HG02678 (cell line): Measurements from ENCODE around the gene RASAL1.

Experiments
- ATAC-seq: cut with Tn5 transposase; IDR thresholded peaks from one replicate; pipeline ENCODE4 v1.9.1; 2021; ENCODE audit warnings: mild to moderate bottlenecking, moderate library complexity; ENCODE audit not compliant: unreplicated experiment

Gene RASAL1

DNA sequence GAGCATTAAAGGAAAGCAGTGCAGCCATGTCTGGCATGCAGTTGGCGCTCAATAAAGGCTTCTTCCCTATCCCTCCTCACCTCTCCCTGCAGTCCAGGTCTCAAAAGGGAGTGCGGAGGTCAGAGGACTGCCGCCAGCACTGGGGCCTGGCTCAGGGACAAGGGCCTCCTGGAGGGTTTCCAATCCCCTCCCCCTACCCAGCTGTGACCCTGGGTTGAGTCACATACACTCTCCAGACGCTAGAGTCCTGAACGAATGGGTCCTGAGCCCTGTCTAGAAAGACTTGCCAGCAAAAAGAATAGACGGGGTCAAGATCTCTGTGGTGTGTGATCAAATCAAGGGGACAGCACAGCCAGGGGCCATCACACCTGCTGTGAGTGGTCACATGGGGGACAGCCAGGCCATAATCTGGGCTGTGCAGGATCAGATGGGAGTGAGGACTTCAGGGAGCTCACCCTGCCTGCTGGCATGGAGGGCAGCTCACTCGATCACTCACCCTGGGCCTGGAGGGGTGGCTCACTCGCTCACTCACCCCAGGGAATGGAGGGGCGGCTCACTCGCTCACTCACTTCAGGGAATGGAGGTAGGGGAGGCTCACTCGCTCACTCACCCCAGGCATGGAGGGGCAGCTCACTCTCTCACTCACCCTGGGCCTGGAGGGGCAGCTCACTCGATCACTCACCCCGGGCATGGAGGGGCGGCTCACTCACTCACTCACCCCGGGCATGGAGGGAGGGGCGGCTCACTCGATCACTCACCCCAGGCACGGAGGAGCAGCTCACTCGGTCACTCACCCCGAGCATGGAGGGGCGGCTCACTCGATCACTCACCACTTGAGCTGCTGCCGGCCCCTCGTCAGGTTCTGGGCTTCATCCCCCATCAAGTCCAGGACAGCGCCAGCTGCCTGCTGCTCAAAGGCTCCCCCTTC is 26.8 kb upstream of the RASAL1 start:
- no peak for ATAC-seq

- ATAC-seq: no peak
Measured at GRCh38 chr12:113161415-113162016, 26.0 kb upstream of the RASAL1 start.

DNA sequence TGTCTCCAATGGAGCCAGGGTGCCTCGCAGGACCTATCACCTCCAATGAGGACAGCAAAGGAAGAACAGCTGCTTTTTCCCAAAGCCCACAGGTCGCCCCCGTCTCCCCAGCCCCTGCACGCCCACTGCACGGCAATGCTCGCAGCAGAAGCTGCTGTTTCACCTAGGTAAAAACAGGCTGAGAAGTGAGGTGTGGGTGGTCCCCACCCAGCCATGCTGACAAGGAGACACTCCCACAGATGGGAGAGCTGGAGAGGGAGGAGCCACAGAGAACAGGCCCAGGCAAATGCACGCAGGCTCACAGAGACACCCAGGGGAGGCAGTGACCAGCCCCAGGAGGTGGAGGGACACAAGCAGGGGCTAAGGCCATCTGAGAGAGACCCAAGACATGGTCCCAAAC is 24.4 kb upstream of the RASAL1 start:
- ATAC-seq: no peak

- no peak for ATAC-seq
Measured at GRCh38 chr12:113158439-113159203, 23.1 kb upstream of the RASAL1 start.

DNA sequence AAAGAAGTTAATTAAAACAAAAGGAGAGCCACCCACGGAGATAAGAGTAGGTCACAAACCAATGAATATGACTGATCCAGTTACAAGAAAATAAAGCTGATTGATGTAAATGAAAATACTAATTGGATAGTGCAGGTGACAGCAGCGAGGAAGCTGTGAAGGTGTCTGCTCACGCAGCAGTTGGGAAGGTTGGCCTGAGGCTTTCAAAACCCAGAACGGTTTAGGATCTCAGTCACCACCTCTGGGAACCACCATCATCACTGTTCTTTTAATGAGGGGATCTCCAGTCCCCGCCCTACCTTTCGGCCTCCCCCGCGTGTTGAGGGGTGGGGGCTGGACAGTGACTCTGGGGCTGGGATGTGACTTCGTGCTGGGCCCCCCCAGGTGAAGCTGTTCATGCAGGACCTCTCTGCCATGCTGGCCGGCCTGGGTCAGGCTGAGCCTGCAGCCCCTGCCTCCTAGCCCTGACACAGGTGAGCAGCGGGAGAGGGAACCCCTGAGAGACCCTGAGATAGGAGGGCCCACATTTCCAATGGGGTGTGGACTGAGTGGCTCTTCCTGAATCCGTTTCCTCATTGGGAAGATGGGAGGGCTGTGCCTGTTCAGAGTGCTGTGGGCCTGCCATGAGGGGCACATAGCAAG is 21.8 kb upstream of the RASAL1 start:
- no peak for ATAC-seq

GRCh38 chr12:113155646-113156045 is 20.1 kb upstream of the RASAL1 start:
- ATAC-seq: no peak

DNA sequence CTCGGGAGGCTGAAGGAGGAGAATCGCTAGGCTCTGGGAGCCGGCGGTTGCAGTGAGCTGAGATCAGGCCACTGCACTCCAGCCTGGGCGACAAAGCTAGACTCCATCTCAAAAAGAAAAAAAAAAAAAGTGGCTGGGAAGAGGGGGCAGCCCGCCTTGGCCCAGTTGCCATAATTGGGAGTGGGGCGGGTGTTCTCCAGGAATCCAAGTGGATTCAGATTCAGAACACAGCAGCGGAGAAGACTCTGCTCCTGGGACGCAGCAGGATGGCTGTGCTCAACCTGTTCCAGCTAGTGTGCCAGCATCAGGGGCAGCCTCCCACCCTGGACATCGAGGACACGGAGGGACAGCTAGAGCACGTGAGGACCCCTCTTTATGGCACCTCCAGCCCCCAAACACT is 19.5 kb upstream of the RASAL1 start:
- ATAC-seq: no peak

DNA sequence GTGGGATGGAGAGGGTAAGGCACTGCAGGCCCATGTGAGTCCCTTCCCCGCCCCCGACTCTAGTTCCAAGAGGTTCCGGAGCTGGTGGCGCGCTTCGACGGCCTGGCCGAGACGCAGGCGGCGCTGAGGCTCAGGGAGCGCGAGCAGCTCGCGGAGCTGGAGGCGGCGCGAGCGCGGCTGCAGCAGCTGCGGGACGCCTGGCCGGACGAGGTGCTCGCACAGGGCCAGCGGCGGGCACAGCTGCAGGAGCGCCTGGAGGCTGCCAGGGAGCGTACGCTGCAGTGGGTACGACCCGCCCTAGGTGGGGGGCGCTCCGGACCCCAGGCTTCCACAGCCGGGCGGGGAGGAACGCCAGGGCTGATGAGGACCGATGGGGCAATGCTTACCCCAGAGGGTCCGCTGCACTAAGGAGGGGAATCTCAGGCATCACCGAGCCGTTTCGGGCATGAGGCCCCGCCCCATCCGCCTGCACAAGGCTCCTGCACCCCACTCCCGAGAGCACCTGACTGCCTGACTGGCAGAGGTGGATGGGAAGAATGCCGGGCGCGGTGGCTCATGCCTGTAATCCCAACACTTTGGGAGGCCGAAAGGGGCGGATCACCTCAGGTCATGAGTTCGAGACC is 18.9 kb upstream of the RASAL1 start:
- no peak for ATAC-seq

- ATAC-seq: peak; percentile 63
Measured at GRCh38 chr12:113152835-113153814, 17.6 kb upstream of the RASAL1 start.

DNA sequence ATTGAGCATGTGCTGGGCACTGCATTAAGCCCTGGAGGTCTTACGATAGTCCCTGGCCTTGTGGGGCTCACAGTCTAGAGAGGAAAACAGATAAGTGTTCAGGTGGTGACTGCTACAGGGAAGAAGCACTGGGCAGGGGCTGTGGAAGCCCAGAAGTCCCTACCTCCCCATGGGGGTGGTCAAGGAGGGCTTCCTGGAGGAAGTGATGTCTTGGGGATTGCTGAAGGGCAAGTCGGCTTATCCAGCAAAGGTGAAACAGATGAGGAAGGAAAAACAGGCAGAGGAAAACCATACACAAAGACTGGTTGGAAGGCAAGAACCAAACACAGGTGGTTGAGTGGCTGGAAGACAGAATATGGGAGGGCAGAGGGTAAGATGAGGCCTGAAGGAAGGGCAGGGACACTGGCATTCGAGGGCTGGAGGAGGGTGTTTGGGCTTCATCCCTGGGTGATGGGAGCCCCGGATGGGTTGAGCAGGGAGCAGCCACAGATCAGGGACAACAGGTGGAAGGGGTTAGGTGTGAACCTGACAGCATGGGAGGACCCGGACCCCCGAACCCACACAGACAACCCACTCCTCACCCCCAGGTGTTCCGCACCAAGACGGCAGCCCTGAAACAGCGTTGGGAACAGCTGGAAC is 16.8 kb upstream of the RASAL1 start:
- no peak for ATAC-seq

DNA sequence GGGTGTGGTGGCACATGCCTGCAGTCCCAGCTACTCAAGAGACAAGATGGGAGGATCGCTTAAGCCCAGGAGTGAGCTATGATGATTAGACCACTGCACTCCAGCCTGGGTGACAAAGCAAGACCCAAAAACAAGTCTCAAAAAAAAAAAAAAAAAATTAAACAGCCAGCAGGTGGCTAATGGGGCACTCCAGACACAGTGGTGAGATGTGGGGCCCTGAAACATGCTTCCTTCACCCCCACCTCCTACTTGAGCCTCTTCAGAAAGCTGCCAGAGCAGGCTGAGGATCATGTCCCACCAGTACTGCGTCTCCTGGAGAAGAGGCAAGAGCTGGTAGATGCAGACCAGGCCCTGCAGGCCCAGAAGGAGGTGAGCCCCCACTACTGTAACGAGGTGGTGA is 16.1 kb upstream of the RASAL1 start:
- ATAC-seq: no peak

GRCh38 chr12:113149361-113150150 is 14.0 kb upstream of the RASAL1 start, which contains the start of gene CFAP73:
Gene CFAP73 (plus strand): TSS chr12:113149724. CDS start chr12:113149858, 134 bp downstream.
- ATAC-seq: no peak

DNA sequence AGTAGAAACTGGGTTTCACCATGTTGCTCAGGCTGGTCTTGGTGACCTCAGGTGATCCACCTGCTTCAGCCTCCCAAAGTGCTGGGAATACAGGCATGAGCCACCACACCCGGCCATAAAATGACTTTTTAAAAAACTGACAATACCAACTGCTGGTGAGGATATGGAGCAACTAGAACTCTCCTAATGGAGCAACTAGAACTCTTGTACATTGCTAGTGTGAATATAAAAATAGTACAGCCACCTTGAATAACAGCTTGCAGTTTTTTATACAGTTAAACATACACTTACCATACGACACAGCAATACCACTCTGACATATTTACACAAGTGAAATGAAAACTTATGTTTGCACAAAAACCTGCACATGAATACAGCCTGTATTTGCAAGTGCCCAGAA is 11.4 kb upstream of the RASAL1 start:
- ATAC-seq: no peak

DNA sequence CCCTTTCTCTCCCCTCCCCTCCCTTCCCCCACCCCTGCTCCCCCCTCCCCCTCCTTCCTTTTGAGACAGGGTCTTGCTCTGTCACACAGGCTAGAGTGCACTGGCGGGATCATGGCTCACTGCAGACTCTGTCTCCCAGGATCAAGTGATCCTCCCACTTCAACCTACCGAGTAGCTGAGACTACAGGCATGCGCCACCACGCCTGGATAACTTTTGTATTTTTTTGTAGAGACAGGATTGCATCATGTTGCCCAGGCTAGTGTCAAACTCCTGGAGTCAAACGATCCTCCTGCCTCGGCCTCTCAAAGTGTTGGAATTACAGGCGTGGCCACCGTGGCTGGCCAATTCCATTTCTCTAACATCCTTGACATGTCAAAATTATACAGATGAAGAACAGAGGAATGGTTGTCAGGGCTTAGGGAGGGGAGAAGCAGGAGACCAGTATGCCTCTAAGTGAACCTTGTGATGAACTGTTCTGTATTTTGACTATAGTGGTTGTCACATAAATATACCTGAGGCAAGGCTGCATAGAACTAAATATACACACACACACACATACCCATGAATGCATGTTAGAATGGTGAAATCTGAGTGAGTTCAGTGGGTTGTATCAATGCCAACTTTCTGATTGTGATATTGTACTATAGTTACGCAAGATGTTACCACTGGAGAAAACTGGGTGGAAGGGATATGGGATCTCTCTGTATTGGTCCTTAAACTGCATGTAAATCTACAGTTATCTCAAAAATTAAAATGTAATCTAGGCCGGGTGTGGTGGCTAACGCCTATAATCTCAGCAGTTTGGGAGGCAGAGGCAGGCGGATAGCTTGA is 10.4 kb upstream of the RASAL1 start:
- no peak for ATAC-seq

- no peak for ATAC-seq
Measured at GRCh38 chr12:113144806-113145205, 9.2 kb upstream of the RASAL1 start.

DNA sequence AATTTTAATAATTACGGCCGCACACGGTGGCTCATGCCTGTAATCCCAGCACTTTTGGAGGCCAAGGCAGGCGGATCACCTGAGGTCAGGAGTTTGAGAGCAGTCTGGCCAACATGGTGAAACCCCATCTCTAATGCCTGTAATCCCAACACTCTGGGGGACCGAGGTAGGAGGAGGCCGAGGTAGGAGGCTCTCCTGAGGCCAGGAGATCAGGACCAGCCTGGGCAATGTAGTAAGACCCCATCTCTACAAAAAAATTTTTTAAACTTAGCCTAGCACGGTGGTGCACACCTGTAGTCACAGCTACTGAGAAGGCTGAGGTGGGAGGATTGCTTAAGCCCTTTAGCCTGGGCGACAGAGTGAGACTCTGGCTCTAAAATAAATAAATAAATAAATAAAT is 8.4 kb upstream of the RASAL1 start:
- ATAC-seq: no peak

DNA sequence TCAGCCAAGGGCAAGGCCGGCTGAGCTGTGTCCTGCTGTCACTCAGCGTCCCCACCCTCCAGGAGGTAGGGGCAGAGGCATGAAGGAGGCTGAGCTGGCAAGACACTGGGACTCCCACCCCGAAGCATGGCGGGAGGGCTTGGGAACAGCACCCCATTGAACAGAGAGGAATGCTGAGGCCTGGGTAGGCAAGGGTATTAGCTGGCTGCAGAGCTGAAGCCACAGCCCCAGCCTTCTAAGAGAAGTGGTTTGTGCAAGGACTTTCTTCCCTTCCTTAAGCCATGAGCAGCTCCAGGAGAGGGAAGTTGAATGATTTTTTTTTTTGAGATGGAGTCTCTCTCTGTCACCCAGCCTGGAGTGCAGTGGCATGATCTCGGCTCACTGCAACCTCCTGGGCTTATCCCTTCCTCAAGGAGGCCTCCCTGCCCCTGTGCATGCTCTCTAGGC is 7.3 kb upstream of the RASAL1 start:
- ATAC-seq: no peak
